Fibroblast of peridontal ligament (primary cell): Measurements from ENCODE around the gene HDAC4.

Experiments
- DNase-seq: peaks from one replicate; pipeline ENCODE4 v3.0.0-alpha.2; 2010; ENCODE audit errors: extremely low read depth

HDAC4 gene

GRCh38 chr2:239349453-239350135, 51.2 kb downstream of the HDAC4 start:
- DNase-seq, result no peak

GRCh38 chr2:239348563-239349452, 52.0 kb downstream of the HDAC4 start:
- DNase-seq, result peak; percentile 31

GRCh38 chr2:239346676-239347075, 54.1 kb downstream of the HDAC4 start:
- DNase-seq, result no peak

DNA sequence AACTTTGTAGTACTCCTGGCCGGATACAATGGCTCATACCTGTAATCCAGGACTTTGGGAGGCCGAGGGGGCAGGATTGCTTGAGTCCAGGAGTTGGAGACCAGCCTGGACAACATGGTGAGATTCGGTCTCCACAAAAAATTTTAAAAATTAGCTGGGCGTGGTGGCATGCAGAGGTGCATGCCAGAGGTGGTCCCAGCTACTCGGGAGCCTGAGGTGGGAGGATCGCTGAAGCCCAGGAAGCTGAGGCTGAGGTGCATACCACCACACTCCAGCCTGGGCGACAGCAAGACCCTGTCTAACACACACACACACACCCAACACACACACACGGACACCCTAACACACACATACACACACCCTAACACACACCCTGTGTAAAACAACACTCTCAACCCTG, 55.6 kb downstream of the HDAC4 start:
- DNase-seq, result no peak

GRCh38 chr2:239344857-239345216, 56.0 kb downstream of the HDAC4 start:
- no peak for DNase-seq

DNA sequence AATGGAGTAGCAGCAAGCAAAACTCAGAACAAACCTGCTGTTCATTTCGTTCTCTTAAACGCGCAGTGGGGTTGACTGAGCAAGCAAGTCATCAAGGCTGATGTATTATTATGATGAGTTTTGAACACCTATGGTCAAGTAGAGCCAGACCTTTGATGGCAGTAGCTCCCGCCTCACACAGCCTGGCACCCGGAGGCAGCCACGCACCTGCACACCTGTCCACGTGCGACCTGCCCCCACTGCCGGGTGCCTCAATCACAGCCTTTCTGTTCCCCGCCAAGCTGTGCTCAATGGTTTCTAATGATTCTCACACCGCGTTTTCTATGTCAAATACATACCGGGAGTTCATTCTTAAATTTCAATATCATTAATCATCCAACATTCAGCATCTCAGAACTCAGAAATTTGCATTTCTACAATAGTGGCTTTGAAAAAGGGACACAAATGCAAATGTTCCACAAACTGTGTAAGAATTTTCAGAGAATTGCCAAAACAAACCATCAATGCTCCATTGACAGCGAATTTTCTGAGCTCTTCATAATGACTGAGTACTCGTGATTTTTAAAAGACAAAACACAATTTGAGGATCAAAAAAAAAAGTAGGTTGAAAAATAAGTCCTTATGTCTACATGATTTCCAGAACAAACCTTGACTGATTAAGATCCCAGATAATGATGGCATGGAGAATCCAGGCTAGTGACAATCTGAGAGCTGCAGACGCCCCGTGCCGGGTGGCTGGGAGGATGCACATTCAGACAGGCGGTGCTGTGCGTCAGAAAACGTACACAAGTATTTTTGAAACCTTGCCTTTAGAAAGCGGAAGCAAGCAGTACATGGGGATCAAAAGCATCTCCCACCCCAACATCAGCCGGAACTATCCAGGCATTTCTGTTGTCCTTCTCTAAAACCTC, 56.6 kb downstream of the HDAC4 start:
- DNase-seq, result no peak

- no peak for DNase-seq
Observed at GRCh38 chr2:239343460-239343859, 57.4 kb downstream of the HDAC4 start.

- no peak for DNase-seq
Observed at GRCh38 chr2:239341840-239342239, 59.0 kb downstream of the HDAC4 start.

- DNase-seq, result no peak
Observed at GRCh38 chr2:239341146-239341732, 59.6 kb downstream of the HDAC4 start.

- no peak for DNase-seq
Observed at GRCh38 chr2:239339726-239340601, 60.9 kb downstream of the HDAC4 start.

GRCh38 chr2:239339241-239339640, 61.6 kb downstream of the HDAC4 start:
- DNase-seq, result no peak

- DNase-seq, result no peak
Observed at GRCh38 chr2:239337877-239338484, 62.8 kb downstream of the HDAC4 start.

DNA sequence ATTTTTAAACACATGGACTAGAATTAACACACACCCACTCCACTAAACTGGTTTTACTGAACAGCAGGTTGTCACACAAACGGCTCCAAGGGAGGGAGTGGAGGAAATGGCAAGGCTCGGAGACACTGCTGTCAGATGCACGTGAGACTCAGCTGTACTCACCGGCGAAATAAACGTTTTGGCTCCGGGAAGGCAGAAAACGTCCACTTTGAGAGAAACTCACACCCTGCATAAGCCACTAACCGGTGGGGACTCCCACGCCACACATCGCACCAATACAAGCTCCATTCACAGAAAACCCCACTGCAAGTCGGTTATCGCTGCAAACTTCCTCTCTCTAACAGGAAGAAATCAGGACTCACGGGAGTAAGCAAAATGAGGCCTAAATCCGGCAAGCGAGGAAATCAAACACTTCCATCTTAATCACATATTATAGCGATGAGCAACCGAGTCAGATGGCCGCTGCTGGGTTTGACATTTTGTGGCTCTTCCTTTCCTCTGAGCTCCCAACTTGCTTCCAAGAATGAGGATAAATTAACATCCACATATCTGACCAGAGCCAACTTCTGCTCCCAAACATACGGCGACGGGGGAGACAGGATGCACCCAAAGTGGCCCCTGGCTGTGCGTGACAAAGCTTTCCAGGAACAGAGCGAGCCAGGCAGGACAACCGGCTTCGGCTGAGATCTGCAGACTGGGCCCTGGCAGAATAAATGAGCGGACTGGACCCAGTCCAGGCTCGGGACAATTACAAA, 63.5 kb downstream of the HDAC4 start:
- DNase-seq, result no peak

DNA sequence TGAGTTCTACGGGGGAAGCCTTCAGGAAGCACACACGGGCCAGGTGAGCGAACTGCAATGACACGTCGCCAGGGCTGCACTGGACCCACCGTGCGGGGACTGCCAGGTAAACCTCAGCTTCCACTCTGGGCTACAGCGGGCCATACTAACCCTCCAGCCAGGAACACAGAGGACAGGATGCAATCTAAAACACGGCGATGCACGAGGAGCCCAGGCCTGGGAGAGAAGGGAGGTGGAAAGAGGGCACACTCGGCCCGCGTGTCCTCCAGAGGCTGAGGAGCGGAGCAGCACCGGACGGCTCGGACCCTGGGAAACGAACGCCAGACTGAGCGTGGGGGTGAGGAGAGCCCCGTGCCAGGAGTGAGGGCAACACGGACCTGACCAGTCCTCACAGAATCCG, 69.3 kb downstream of the HDAC4 start:
- no peak for DNase-seq

GRCh38 chr2:239330836-239331235, 70.0 kb downstream of the HDAC4 start:
- no peak for DNase-seq

GRCh38 chr2:239329972-239330572, 70.7 kb downstream of the HDAC4 start:
- DNase-seq, result no peak

- DNase-seq, result no peak
Observed at GRCh38 chr2:239329284-239329971, 71.4 kb downstream of the HDAC4 start.

DNA sequence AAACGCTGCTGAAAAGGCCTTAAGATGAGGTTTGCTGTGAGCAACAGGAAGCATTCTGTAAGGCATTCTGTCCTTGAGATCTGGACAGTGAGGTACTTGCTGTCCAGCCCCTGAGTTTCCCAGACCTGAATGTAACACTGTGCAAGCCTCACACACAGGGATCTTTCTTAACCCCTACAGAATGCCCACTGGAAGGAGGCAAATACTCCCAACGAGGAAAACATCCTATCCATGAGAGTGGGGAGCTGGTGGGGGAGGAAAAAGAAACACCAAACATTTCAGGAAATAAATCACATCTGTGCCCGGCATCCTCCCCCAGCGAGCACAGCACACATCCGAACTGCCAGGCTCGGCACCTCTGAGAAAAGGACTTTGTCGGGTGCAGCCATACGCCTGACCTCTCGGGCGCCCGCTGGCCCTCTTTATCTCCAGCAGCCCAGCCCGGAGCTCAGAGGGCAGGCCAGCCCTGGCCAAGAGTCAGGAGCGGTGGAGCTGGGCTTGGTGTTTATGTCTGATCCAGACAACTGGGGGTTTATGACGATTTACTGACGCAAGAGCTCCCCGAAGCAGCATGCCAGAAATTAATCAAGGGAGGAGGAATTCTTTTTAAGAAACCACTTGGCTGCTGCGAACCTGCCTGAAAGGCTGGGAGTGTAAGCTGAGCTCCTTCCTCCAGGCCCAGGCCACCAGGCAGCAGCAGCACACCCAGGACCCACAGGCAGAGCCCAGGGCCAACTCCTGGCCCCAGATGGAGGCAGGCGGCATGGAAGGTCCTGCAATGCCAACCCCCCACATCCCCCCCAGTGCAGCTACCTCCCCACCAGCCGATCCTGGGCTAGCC, 72.2 kb downstream of the HDAC4 start:
- peak; percentile 99 for DNase-seq
